ENCODE results near the gene PPP4C. TPM values are rescaled to one million over a fixed set of nuclear protein-coding genes. Genes with fewer than 3 reads are reported as not detected.

PPP4C gene
- total RNA-seq, 1 donor = 178 TPM

DNA sequence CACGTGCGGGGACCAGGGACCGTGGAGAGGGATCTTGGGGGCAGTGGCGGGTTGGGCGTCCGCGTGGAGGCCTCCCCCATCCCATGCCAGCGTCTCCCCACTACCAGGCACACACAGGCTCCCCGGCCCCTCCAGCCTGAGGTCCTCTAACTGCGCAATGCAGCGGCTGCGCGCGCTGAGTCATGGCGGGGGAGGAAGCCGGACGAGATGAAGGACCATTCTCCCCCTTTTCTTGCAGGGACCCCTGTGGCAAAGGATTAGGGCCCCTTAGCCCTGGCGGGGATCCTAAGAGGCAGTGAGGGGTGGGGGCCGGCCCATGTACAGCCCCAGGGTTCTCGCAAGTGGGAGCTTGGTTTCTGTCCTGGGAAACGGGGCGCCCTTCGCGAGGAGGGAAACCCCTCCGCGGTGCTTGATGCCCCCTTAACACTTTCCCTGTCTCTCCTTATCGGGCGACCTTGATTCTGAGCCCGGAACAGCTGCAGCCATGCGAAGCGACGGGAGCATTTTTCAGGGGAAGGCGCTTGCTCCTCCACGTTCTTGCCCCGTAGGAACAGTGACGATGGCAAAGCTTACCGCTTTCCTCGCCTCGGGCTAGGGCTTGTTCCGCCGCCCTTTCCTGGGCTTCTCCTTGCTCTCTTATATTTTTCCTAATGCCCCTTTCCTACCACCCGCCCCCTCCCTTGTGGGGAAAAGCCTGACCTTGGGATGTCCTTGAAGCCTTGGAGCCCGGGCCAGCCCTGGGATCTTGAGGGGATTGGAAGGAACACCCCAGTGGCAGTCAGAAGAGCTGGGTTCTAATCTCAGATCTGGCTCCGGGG, 9.6 kb upstream of the PPP4C start:
- peak overlapping the region; percentile 95 for H3K4me3 ChIP-seq (ENCODE audit: insufficient read depth, low read length)
- H3K27ac ChIP-seq (ENCODE audit: low read depth, low read length) = peak overlapping the region; percentile 96
- H3K27me3 ChIP-seq (ENCODE audit: insufficient read depth, low read length) = no peaks in the 10 kb centered on the region
- H3K4me1 ChIP-seq (ENCODE audit: insufficient read depth, low read length) = peaks cover 50% of the 10 kb centered on the region
- H2AFZ ChIP-seq (ENCODE audit: low read length) = no peak overlapping the region
- DNase-seq (ENCODE audit: insufficient read length, low spot score, missing footprints) = peak; percentile 97
- peaks cover 59% of the 10 kb centered on the region for H3K79me2 ChIP-seq (ENCODE audit: insufficient read depth, low read length)
- no peaks in the 10 kb centered on the region for H3K9me3 ChIP-seq (ENCODE audit: low read depth, low read length)
- H3K4me2 ChIP-seq (ENCODE audit: insufficient read depth, low read length) = peak overlapping the region; percentile 99
- H4K20me1 ChIP-seq (ENCODE audit: insufficient read depth, low read length) = peaks cover 52% of the 10 kb centered on the region
- H3K36me3 ChIP-seq (ENCODE audit: insufficient read depth, low read length) = peaks cover 47% of the 10 kb centered on the region
- no peak for TF ChIP-seq CTCF (IDR thresholded peaks at IDR 0.05; ENCODE audit: extremely low read depth, low read depth, low read length)

- no peak overlapping the region for H2AFZ ChIP-seq (ENCODE audit: low read length)
- H3K79me2 ChIP-seq (ENCODE audit: insufficient read depth, low read length) = peaks cover 65% of the 10 kb centered on the region
- peaks cover 56% of the 10 kb centered on the region for H4K20me1 ChIP-seq (ENCODE audit: insufficient read depth, low read length)
These were observed 8.8 kb upstream of the PPP4C start for GRCh38 chr16:30066761-30067583.

GRCh38 chr16:30067584-30067916, 8.2 kb upstream of the PPP4C start:
- H3K27ac ChIP-seq (ENCODE audit: low read depth, low read length) = peak overlapping the region; percentile 96
- no peak for DNase-seq (ENCODE audit: insufficient read length, low spot score, missing footprints)
- H2AFZ ChIP-seq (ENCODE audit: low read length) = no peak overlapping the region
- H3K27me3 ChIP-seq (ENCODE audit: insufficient read depth, low read length) = no peaks in the 10 kb centered on the region
- H3K4me3 ChIP-seq (ENCODE audit: insufficient read depth, low read length) = peak overlapping the region; percentile 95
- peaks cover 61% of the 10 kb centered on the region for H3K36me3 ChIP-seq (ENCODE audit: insufficient read depth, low read length)
- H3K79me2 ChIP-seq (ENCODE audit: insufficient read depth, low read length) = peaks cover 68% of the 10 kb centered on the region
- no peaks in the 10 kb centered on the region for H3K9me3 ChIP-seq (ENCODE audit: low read depth, low read length)
- TF ChIP-seq CTCF (IDR thresholded peaks at IDR 0.05; ENCODE audit: extremely low read depth, low read depth, low read length) = no peak
- H4K20me1 ChIP-seq (ENCODE audit: insufficient read depth, low read length) = peaks cover 56% of the 10 kb centered on the region
- H3K4me2 ChIP-seq (ENCODE audit: insufficient read depth, low read length) = peak overlapping the region; percentile 99
- H3K4me1 ChIP-seq (ENCODE audit: insufficient read depth, low read length) = peaks cover 50% of the 10 kb centered on the region

More at GRCh38 chr16:30066761-30067583, 8.8 kb upstream of the PPP4C start:
- peak overlapping the region; percentile 96 for H3K27ac ChIP-seq (ENCODE audit: low read depth, low read length)
- H3K4me2 ChIP-seq (ENCODE audit: insufficient read depth, low read length) = peak overlapping the region; percentile 99
- peaks cover 55% of the 10 kb centered on the region for H3K36me3 ChIP-seq (ENCODE audit: insufficient read depth, low read length)
- H3K4me1 ChIP-seq (ENCODE audit: insufficient read depth, low read length) = peaks cover 50% of the 10 kb centered on the region
- no peaks in the 10 kb centered on the region for H3K27me3 ChIP-seq (ENCODE audit: insufficient read depth, low read length)
- H3K9me3 ChIP-seq (ENCODE audit: low read depth, low read length) = no peaks in the 10 kb centered on the region
- peak; percentile 72 for DNase-seq (ENCODE audit: insufficient read length, low spot score, missing footprints)
- TF ChIP-seq CTCF (IDR thresholded peaks at IDR 0.05; ENCODE audit: extremely low read depth, low read depth, low read length) = no peak
- peak overlapping the region; percentile 95 for H3K4me3 ChIP-seq (ENCODE audit: insufficient read depth, low read length)

GRCh38 chr16:30068333-30068732, 7.5 kb upstream of the PPP4C start:
- Histone ChIP-seq H3K4me1 (ENCODE audit: insufficient read depth, low read length) (peaks cover 48% of the 10 kb centered on the region), H4K20me1 (ENCODE audit: insufficient read depth, low read length) (peaks cover 56% of the 10 kb centered on the region), H3K27ac (ENCODE audit: low read depth, low read length) (peak overlapping the region; percentile 43), H3K79me2 (ENCODE audit: insufficient read depth, low read length) (peaks cover 68% of the 10 kb centered on the region), H3K4me2 (ENCODE audit: insufficient read depth, low read length) (peak overlapping the region; percentile 29), H2AFZ (ENCODE audit: low read length) (no peak overlapping the region), H3K36me3 (ENCODE audit: insufficient read depth, low read length) (peaks cover 69% of the 10 kb centered on the region), H3K9me3 (ENCODE audit: low read depth, low read length) (no peaks in the 10 kb centered on the region), H3K27me3 (ENCODE audit: insufficient read depth, low read length) (no peaks in the 10 kb centered on the region), H3K4me3 (ENCODE audit: insufficient read depth, low read length) (no peak overlapping the region)
- TF ChIP-seq CTCF (IDR thresholded peaks at IDR 0.05; ENCODE audit: extremely low read depth, low read depth, low read length) = no peak
- peak; percentile 68 for DNase-seq (ENCODE audit: insufficient read length, low spot score, missing footprints)
